ENCODE data around the gene CCNE1. TPM values are rescaled to one million over a fixed set of nuclear protein-coding genes. Genes with fewer than 3 reads are reported as not detected.

Gene CCNE1
- total and polyA plus RNA-seq, 9 of the 15 experiments (the other 6 are each of a cell fraction or from before 2014, with no cell fraction given), result 6.2 to 41.0 (median 31.6) TPM

GRCh38 chr19:29836409-29836825 is 24.6 kb downstream of the CCNE1 start:
- Histone ChIP-seq H3K9me1 (ENCODE audit: control insufficient read depth, insufficient read depth, low read length) (no peaks in the 10 kb centered on the region), H3K9me3 (replicated peaks; ENCODE audit: control insufficient read depth, insufficient read depth, low read depth, low read length) (no peaks in the 10 kb centered on the region), H2AFZ (ENCODE audit: low read depth, low read length) (no peak overlapping the region), H4K20me1 (replicated peaks; ENCODE audit: control insufficient read depth, insufficient read depth, low read length) (peaks cover 13% of the 10 kb centered on the region; the same call in 1 of the 2 replicates), H3K27me3 (ENCODE audit: control insufficient read depth in 2 of 2, insufficient read depth in 2 of 2, low read length in 2 of 2) (peaks cover 48 to 68% of the 10 kb centered on the region in 2 experiments), H3K4me3 (no peak overlapping the region), H3K4me2 (ENCODE audit: insufficient read depth, low read length) (no peak overlapping the region), H3K9ac (ENCODE audit: insufficient read depth in 1 of 2, low read depth in 2 of 2, low read length in 2 of 2) (no peak overlapping the region), H3K79me2 (ENCODE audit: control insufficient read depth, insufficient read depth, low read length) (no peaks in the 10 kb centered on the region), H3K4me1 (replicated peaks in 1 of 2; ENCODE audit: control insufficient read depth in 2 of 2, insufficient read depth in 2 of 2, low read length in 2 of 2) (no peaks in the 10 kb centered on the region), H3K36me3 (ENCODE audit: control insufficient read depth, insufficient read depth, low read length) (no peaks in the 10 kb centered on the region), H3K27ac (ENCODE audit: extremely low read depth, low read depth, low read length) (no peak overlapping the region)
- ATAC-seq (no peak), DNase-seq (ENCODE audit: extremely low read depth in 1 of 4, low spot score in 3 of 4) (no peak), FAIRE-seq (no peak)
- 13% methylated on average over 5 of the region's 5 CpGs for WGBS (ENCODE audit: insufficient coverage, low coverage, missing lambda C conversion rate)
- intact Hi-C loops (cut with micrococcal nuclease) (no loop called here), in situ Hi-C loops (cut with MboI) (no loop called here)
- ChIA-PET POLR2A (no interaction called here), CTCF (ENCODE audit: low intra/inter-chr PET ratio) (no interaction called here)
- TF ChIP-seq SMAD2 (IDR thresholded peaks at IDR 0.05; ENCODE audit: low read depth, low read length) (no peak), NR0B1 (IDR thresholded peaks at IDR 0.05; ENCODE audit: partially characterized antibody) (no peak), ILK (tag; IDR thresholded peaks at IDR 0.05; ENCODE audit: borderline replicate concordance, low read depth) (no peak), ZNF449 (CRISPR knock-in tag; IDR thresholded peaks at IDR 0.05) (no peak), XRCC5 (IDR thresholded peaks at IDR 0.05; ENCODE audit: low read depth, low read length) (no peak)
- TF ChIP-seq, protein P1, sequence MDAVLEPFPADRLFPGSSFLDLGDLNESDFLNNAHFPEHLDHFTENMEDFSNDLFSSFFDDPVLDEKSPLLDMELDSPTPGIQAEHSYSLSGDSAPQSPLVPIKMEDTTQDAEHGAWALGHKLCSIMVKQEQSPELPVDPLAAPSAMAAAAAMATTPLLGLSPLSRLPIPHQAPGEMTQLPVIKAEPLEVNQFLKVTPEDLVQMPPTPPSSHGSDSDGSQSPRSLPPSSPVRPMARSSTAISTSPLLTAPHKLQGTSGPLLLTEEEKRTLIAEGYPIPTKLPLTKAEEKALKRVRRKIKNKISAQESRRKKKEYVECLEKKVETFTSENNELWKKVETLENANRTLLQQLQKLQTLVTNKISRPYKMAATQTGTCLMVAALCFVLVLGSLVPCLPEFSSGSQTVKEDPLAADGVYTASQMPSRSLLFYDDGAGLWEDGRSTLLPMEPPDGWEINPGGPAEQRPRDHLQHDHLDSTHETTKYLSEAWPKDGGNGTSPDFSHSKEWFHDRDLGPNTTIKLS (IDR thresholded peaks at IDR 0.05; ENCODE audit: borderline replicate concordance, low read depth), result no peak
- no TSS peak for BruUV-seq (replicated peaks)
